GM12878 (cell line): ENCODE measurements around the gene PTPRN2. TPM values are rescaled to one million over a fixed set of nuclear protein-coding genes. Genes with fewer than 3 reads are reported as not detected.

ENCODE experiments used
- ATAC-seq: fragments of 200-7000 bp; cut with Tn5 transposase; 3 replicates; pipeline ENCODE4 v1.9.1; 2020; ENCODE audit warnings: mild to moderate bottlenecking, moderate library complexity
- BruUV-seq: library from RNA; stranded (reverse); fragments of 400-500 nt; replicated peaks from 2 replicates; lab custom pipeline; 2021; lab: Mats Ljungman, UMichigan
- CTCF ChIA-PET: fragments of 300-600 bp; sonication (Branson Sonifier 250); formaldehyde crosslinking; extraction: SDS; loops from one replicate; lab custom pipeline; 2021; ENCODE audit warnings: inconsistent platforms; lab: Yijun Ruan, JAX
- POLR2A ChIA-PET: fragments of 350-600 bp; formaldehyde crosslinking; extraction: SDS; loops from one replicate; lab custom pipeline; 2021; ENCODE audit warnings: inconsistent platforms; lab: Charles Lee
- RAD21 ChIA-PET: fragments of 300-600 bp; sonication (Branson Sonifier 250); formaldehyde crosslinking; loops from one replicate; lab custom pipeline; 2023; ENCODE audit warnings: antibody characterized with exemption; ENCODE audit not compliant: unreplicated experiment; lab: Charles Lee
- SMC1A ChIA-PET: fragments of 300-600 bp; sonication (Branson Sonifier 250); formaldehyde crosslinking; loops from one replicate; lab custom pipeline; 2023; ENCODE audit not compliant: unreplicated experiment, uncharacterized antibody; lab: Charles Lee
- DNase-seq: peaks from one replicate; pipeline ENCODE4 v3.0.0-alpha.2; 2011; ENCODE audit warnings: low read depth, low spot score
- FAIRE-seq: peaks from 3 replicates; lab custom pipeline; 2011; peaks lifted over from hg19 to GRCh38; lab: Jason Lieb, UNC
- H2AFZ ChIP-seq: 2 replicates; pipeline ENCODE4 v1.6.0; 2011; ENCODE audit warnings: low read depth, low read length, control low read depth; ENCODE audit not compliant: control insufficient read depth
- H3K27ac ChIP-seq: 2 replicates; pipeline ENCODE4 v1.5.1; 2011; ENCODE audit warnings: control low read depth; ENCODE audit not compliant: control insufficient read depth, insufficient read depth
- H3K27me3 ChIP-seq, 2 experiments: replicated peaks in 1 of 2; 2 replicates each; pipeline versions ENCODE4 v1.6.0 to v1.6.1; 2011; ENCODE audit warnings: low read length in 1 of 2; ENCODE audit not compliant: control insufficient read depth in 2 of 2, insufficient read depth in 2 of 2
- H3K36me3 ChIP-seq, 2 experiments: 2 replicates each; pipeline ENCODE4 v1.5.1; 2011; ENCODE audit warnings: low read length in 1 of 2; ENCODE audit not compliant: control insufficient read depth in 2 of 2, insufficient read depth in 2 of 2
- H3K4me1 ChIP-seq: 2 replicates; pipeline ENCODE4 v1.6.1; 2011; ENCODE audit warnings: mild to moderate bottlenecking, low read length, moderate library complexity, mixed read lengths; ENCODE audit not compliant: control insufficient read depth, insufficient read depth
- H3K4me2 ChIP-seq: 2 replicates; pipeline ENCODE4 v1.6.0; 2011; ENCODE audit warnings: control low read depth; ENCODE audit not compliant: control insufficient read depth, insufficient read depth
- H3K4me3 ChIP-seq: fragments of 200-600 bp; sonication (generic); 2 replicates; pipeline ENCODE4 v1.5.1; 2016
- H3K79me2 ChIP-seq: 2 replicates; pipeline ENCODE4 v1.6.0; 2011; ENCODE audit warnings: low read length; ENCODE audit not compliant: control insufficient read depth, insufficient read depth
- H3K9ac ChIP-seq: 2 replicates; pipeline ENCODE4 v1.8.0; 2011; ENCODE audit warnings: low read length, control low read depth, mixed read lengths; ENCODE audit not compliant: control insufficient read depth, insufficient read depth
- H3K9me3 ChIP-seq: replicated peaks from 3 replicates; pipeline ENCODE4 v1.5.1; 2011; ENCODE audit warnings: mild to moderate bottlenecking, low read length; ENCODE audit not compliant: control insufficient read depth, insufficient read depth
- H4K20me1 ChIP-seq: 2 replicates; pipeline ENCODE4 v1.6.0; 2011; ENCODE audit not compliant: control insufficient read depth, insufficient read depth
- ATF7 ChIP-seq: fragments of 450-650 bp; IDR thresholded peaks from 2 replicates; pipeline ENCODE4 v1.6.1; 2016; ENCODE audit warnings: low read depth, mild to moderate bottlenecking
- BMI1 ChIP-seq: fragments of 450-650 bp; IDR thresholded peaks from 2 replicates; pipeline ENCODE4 v1.6.1; 2016; ENCODE audit warnings: mild to moderate bottlenecking, moderate library complexity, borderline replicate concordance
- CBFB ChIP-seq: IDR thresholded peaks from 2 replicates; pipeline ENCODE4 v1.6.1; 2016; ENCODE audit warnings: antibody characterized with exemption, low read depth
- ETV6 ChIP-seq, 2 experiments: fragments of 450-650 bp in 1 of 2; IDR thresholded peaks in 1 of 2; conservative IDR thresholded peaks in 1 of 2; 2 replicates each; pipeline ENCODE4 v1.6.1; 2014; ENCODE audit warnings: antibody characterized with exemption in 1 of 2, borderline replicate concordance in 1 of 2, low read depth in 1 of 2, mild to moderate bottlenecking in 1 of 2, moderate library complexity in 1 of 2
- NR2F1 ChIP-seq: fragments of 450-650 bp; conservative IDR thresholded peaks from 2 replicates; pipeline ENCODE4 v1.6.1; 2017; ENCODE audit warnings: mild to moderate bottlenecking
- PAX5 ChIP-seq: IDR thresholded peaks from 2 replicates; pipeline ENCODE4 v1.6.1; 2011; ENCODE audit warnings: low read depth, low read length, borderline replicate concordance
- PBX3 ChIP-seq: IDR thresholded peaks from 2 replicates; pipeline ENCODE4 v1.6.1; 2011; ENCODE audit warnings: mild to moderate bottlenecking, low read depth, low read length, moderate library complexity; ENCODE audit not compliant: insufficient replicate concordance
- SMAD5 ChIP-seq: IDR thresholded peaks from 2 replicates; pipeline ENCODE4 v1.6.1; 2016; ENCODE audit warnings: antibody characterized with exemption, low read depth
- TARDBP ChIP-seq: IDR thresholded peaks from 2 replicates; pipeline ENCODE4 v1.6.1; 2016; ENCODE audit warnings: borderline replicate concordance
- WGBS: methylation state at CpG from one replicate; pipeline ENCODE4 v1.1.6; 2016; ENCODE audit warnings: low lambda C conversion rate; ENCODE audit not compliant: insufficient replicate concordance, insufficient coverage; ENCODE audit errors: missing lambda C conversion rate; 5-methylcytosine and 5-hydroxymethylcytosine counted together
- in situ Hi-C: fragments of 300-500 bp; cut with MboI; formaldehyde crosslinking; loops from 9 replicates; pipeline ENCODE4 v1.14.3; 2018; ENCODE audit warnings: mixed read lengths
- intact Hi-C: fragments of 100-400 bp; cut with micrococcal nuclease; formaldehyde crosslinking; loops from one replicate; pipeline ENCODE4 v1.14.2; 2022; ENCODE audit not compliant: unreplicated experiment
- polyA plus RNA-seq, 11 experiments: library from polyadenylated mRNA; depleted of rRNA in 4 of 11; unstranded in 6 of 11; stranded (reverse) in 5 of 11; fragments of >200 nt; fragmentation: Nextera tagmentation in 4 of 11; fragmentation: Illumina TruSeq in 1 of 11; extraction: Ambion mirVana in 4 of 11; extraction: Trizol in 1 of 11; gene quantifications; 1 replicate in 1 of 11; 2 replicates in 10 of 11; pipeline versions ENCODE4 v1.2.1 to v1.2.3, GENCODE V29; 2011 to 2016; ENCODE audit warnings: inconsistent platforms in 2 of 11, missing spikeins in 2 of 11, low read depth in 1 of 11
- total RNA-seq, 4 experiments: library from RNA; depleted of rRNA in 3 of 4; stranded (reverse); fragments of >200 nt in 3 of 4; fragmentation: Illumina TruSeq in 1 of 4; extraction: Trizol in 1 of 4; gene quantifications; 2 replicates each; pipeline versions ENCODE4 v1.2.1 to v1.2.3, GENCODE V29; 2013 to 2021

The PTPRN2 gene
- total and polyA plus RNA-seq, 10 of the 15 experiments (the other 5 are each of a cell fraction or from before 2014, with no cell fraction given), result 5.4 TPM; not detected in 9

GRCh38 chr7:157613575-157614322 lies 973.9 kb downstream of the PTPRN2 start (continued):
- TF ChIP-seq SMAD5, result no peak

DNA sequence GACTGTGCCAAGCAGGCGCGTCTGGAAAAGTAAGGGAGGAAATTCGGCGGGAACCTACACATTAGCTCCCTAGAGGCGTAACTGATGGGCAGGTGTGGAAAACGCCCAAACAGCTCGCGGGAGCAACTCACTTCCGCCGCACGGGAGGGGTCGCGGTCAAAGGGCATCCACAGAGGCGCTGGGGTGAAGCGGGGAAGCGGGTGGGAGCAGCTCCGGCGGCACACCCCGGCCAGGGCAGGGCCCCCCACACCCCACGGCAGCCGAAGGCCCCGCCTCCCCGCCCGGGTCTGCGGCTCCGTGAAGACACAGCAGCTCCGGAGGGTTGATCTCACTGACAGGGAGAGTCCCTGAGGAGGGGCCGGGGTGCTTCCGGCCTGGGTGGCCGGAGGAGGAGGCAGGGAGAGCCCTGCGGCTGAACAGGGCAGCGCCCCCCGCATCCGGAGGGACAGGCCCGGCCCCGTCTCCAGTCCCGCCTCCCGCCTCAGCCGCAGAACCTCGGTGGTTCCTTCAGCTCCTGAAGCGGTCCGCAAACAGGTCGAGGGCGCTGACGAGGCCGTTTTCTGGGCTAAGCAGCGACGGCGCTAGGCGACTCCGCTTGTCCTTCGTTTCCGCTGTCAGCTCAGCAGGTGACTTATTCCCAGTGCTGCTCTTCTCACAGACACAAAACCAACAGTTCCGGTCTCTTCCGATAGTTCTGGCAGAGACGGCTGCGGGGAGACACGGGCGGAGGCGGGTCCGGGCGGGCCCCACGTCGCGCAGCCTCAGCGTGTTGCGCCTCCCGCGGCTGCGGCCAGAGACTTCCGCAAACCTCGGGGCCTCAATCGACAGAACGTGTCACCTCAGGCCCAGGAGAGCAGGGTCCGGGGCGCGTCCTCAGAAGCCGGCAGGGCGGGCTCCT lies 974.7 kb downstream of the PTPRN2 start:
- no TSS peak for BruUV-seq
- H4K20me1 ChIP-seq, result no peaks in the 10 kb centered on the region
- H2AFZ ChIP-seq, result no peak overlapping the region
- ChIA-PET SMC1A (no interaction called here), POLR2A (no interaction called here), CTCF (no interaction called here), RAD21 (no interaction called here)
- H3K9me3 ChIP-seq, result no peaks in the 10 kb centered on the region; the same call in 1 of the 3 replicates
- no peak for FAIRE-seq
- no peaks in the 10 kb centered on the region for H3K27me3 ChIP-seq
- in situ Hi-C loops (no loop called here), intact Hi-C loops (no loop called here)
- H3K4me1 ChIP-seq, result no peaks in the 10 kb centered on the region
- no peak overlapping the region for H3K4me3 ChIP-seq
- ATAC-seq, result no peak
- H3K79me2 ChIP-seq, result no peaks in the 10 kb centered on the region
- no peak for DNase-seq
- TF ChIP-seq PAX5 (no peak), TARDBP (no peak), NR2F1 (no peak), BMI1 (no peak), ATF7 (no peak), ETV6 (conservative IDR thresholded peaks at IDR 0.05 in 1 of 2, IDR thresholded peaks at IDR 0.05 in 1 of 2; ENCODE audit: borderline replicate concordance in 1 of 2, low read depth in 1 of 2) (no peak), PBX3 (no peak), CBFB (no peak)
- WGBS, result 14% methylated on average over 61 of the region's 79 CpGs
- no peaks in the 10 kb centered on the region for H3K36me3 ChIP-seq
- H3K27ac ChIP-seq, result no peak overlapping the region
- H3K4me2 ChIP-seq, result no peak overlapping the region; the same call in 1 of the 2 replicates
- H3K9ac ChIP-seq, result no peak overlapping the region
